Measurements from ENCODE around the gene PHLDA2.
A peak's percentile ranks its signal among the peaks of the same experiment; 100 is the strongest.
"Not testable (repeated sequence)": the region's sequence is repeated elsewhere in the genome, so short reads cannot be mapped to it uniquely, and the experiment has no call there.

PHLDA2 gene

DNA sequence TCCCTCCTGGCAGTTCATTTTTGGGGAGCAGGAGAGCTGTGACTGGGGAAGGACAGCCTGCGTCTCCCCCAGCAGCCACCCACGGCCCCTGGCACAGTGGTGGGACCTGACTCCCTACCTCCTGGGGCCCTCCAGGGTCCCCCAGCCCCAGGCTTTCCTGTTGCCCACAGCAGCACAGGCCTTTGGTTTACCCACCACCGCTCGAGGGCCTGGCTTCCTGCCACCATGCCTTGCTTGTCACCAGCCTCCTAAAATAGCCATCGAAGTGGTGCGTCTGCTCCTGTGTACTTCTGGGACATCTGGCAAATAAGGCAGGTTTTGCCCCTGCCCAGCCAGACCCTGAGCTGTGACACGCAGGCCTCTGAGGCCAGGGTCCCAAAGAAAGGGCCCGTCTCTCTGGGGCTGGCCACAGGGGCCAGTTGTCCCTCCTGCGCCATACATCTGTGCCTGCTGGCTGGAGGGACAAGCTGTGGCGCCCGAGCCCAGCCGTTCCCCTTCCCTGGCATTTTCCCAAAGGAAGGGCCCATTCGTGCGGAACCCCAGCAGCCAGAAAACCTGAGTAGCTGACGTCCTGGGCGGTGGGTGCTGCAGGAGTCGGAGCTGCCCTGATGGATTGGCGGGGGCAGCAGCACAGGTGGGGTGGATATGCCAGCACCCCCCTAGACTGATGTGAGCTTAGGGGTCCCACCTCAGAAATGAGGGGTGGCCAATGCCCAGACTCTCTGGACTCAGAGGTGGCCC is 14.6 kb downstream of the PHLDA2 start:
- no peak for DNase-seq (ENCODE audit: low read depth in 2 of 2)

DNA sequence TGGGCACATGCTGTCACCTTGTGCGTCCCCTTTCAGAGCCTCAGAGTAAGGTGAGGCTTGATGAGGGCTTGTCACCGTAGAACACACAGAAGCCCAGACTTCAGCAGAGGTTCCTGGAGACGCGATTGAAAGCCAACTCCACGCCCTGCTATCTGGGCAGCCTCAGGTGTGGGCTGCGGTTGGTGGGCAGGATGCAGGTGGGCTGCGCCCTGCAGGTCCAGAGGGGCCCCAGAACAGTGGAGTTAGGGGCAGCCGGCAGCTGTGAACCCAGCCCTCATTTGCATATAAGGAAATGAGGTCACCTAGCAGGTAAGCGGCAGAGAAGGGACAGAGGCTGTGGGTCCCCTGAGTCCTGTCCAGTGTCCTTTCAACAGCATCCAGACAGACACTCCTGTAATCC is 15.4 kb downstream of the PHLDA2 start:
- no peak for DNase-seq (ENCODE audit: low read depth in 2 of 2)

DNA sequence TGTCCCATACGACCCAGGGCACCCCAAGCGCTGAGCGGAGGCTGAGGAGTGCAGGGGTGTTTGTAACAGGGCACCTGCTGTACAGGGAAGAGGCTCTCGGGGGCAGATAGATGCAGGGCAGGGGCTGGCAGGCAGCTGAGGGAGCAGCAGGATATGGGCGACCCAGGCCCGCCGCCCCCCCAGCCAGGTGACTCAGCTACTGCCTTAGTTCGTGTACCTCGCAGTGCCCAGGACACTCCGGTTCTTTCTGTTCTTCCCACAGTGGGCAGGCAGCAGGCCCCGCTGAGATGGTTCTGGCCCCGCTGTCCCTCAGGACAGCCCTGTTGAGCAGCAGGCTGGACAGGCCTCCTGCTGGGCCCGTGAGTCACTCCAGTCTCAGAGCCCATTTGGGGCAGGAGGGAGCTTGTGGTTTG is 16.2 kb downstream of the PHLDA2 start:
- DNase-seq (ENCODE audit: low read depth in 2 of 2): no peak

DNA sequence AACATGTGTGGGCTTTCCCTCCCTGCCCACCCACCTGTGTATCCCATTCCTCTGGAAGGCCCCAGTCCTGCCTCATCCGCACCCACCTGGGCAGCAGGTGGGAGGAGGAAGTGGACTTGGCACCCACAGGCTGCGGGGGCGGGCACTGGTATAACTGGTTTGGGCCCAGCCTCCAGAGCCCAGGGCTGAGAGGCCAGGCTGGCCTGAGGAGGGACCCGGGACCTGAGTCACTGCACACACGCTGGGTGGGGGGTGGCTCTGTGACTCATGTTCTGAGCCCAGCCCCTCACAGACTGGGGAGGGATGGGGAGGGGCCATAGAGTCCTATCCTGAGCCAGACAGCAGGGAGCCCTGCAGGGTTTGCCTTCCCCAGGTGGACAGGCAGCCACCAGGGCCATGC is 16.7 kb downstream of the PHLDA2 start:
- DNase-seq (ENCODE audit: low read depth in 2 of 2): no peak

DNA sequence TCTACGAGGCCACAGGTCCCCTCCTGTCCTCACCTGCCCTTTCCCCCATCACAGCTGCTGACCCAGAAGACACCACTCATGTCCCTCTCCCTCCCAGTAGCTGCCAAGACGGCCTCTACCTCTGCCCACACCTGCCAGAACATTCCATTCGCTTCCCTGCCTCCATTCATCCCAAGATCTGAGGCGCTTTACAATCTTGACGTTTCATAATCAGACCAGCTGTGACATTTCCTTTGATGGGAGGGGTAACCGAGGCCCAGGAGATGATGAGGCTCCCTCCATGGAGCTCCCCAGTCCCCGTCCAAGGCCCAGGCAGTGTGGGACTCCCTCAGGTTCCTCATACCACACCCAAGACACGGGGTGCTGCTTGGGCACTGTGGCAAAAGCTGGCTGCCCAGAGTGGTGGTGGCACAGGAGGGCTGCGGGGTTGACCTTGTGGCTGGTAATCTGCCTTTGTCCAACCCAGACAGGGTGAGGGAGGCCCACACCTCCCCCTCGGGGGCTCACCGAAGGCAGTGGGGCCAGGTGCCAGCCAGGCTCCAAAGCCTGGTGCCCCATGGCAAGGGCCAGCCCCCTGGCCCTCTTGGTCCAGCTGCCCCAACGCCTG is 17.3 kb downstream of the PHLDA2 start:
- DNase-seq (ENCODE audit: low read depth in 2 of 2): no peak

DNA sequence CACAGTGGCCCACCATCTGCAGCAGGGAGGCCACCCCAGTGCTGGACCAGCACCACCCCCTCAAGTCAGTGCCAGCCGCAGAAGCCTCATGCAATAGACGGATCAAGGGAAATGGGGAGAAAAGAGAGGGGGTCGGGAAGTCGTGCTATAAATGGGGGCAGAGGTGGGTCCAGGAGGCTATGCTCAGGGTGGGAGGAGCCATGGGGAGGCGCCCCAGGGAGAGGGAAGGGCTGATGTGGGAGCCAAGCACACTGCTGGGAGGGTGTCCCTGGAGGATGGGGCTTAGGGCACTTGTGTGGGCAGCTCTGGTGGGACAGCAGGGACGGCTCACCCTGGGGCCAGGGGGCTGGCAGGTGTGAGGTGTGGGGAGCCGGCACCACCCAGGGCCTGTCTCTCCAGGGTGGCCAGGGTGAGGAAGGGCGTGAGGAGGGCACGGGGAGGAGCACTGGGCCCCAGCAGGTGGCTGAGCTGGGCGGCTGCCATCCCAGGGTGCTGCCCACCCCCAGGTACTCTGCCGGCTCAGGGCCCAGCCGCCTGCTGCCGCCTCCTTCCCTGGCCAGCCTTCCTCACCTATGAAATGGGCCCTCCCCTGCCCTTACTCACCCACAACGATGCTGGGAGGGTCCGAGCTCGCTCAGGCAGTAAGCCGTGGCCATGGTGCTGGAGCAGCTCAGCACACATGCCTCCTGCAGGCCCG is 18.0 kb downstream of the PHLDA2 start:
- DNase-seq (ENCODE audit: low read depth in 2 of 2): no peak

DNA sequence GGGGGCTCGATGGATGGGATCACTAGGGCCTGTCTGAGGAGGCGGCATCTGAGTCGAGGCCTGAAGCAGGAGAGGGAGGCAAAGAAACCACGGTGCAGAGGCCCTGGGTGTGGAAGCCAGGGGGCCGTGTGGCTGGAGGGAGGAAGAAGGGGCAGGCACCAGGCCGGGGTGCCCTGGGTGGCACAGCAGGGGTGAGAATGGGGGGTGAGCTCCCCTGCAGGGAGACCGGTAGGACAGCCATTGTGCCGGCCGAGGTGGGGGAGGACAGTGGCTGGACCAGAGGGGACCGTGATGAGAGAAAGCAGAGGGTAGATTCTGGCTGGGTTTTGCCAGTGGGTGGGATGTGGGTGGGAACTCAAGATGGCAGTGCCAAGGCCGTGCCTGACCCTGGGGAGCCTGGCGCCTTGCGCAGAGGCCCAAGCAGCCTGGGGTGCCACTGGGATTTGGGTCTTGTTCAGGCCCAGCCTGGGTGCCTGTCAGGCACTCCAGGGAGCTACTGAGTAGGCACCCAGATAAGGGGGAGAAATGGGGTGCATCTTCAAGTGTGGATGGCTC is 18.7 kb downstream of the PHLDA2 start:
- no peak for DNase-seq (ENCODE audit: low read depth in 2 of 2)

DNA sequence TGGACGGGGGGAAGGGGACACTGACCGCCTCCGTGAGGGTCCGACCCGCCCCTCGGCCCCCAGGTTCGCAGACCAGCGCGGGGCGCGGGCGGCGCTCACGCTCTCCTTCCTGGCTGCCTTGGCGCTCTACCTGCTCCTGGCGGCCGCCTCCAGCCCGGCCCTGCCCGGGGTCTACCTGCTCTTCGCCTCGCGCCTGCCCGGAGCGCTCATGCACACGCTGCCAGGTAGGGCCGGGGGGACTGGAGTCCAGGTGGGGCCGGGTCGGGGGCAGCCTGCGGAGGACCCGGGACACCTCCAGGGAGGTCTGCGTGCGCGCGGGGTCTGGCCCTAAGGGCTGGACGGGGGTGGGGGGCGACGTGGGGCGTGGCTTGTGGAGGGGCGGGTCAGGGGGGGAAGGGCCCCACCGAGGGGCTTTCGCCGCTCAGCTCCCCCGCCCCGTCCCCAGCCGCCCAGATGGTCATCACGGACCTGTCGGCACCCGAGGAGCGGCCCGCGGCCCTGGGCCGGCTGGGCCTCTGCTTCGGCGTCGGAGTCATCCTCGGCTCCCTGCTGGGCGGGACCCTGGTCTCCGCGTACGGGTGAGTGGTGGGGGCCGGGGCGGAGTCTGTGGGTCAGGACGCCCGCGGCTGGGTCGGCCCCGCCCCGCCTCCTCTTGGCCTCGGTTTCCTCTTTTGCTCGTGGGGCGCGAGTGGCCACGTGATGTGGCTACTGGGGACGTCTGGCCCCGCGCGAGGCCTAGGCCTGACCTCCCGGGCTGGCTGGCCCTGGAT is 19.9 kb downstream of the PHLDA2 start:
- DNase-seq (ENCODE audit: low read depth in 2 of 2): no peak

DNA sequence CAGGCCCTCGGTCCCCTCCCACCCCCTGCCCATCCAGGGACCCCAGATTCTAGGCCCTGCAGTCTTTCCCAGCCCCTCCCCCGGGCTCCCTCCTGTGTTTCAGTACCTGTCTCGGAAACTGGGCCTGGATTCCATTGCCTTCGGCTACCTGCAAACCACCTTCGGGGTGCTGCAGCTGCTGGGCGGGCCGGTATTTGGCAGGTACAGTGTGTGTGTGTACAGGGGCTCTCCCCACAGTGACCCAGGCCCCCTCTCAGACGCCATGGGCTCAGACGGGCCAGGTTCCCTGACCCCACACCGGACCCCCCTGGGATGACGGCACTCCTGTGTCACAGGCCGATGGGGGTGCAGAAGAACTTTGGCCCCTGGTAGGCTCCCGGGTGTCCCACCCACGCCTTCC is 21.1 kb downstream of the PHLDA2 start:
- no peak for DNase-seq (ENCODE audit: low read depth in 2 of 2)

DNA sequence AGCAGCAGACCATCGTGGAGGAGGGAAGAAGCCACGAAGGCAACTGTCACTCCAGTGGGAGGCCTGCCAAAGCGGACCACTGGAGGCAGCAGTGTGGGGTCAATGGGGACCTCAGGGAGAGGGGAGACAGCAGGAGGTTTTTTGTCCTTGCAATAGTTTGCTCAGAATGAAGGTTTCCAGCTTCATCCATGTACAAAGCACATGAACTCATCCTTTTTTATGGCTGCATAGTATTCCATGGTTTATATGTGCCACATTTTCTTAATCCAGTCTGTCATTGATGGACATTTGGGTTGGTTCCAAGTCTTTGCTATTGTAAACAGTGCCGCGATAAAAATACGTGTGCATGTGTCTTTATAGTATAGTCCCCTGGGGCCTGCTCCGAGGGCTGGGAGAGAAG is 23.9 kb downstream of the PHLDA2 start:
- DNase-seq (ENCODE audit: low read depth in 2 of 2): not testable (repeated sequence)

DNA sequence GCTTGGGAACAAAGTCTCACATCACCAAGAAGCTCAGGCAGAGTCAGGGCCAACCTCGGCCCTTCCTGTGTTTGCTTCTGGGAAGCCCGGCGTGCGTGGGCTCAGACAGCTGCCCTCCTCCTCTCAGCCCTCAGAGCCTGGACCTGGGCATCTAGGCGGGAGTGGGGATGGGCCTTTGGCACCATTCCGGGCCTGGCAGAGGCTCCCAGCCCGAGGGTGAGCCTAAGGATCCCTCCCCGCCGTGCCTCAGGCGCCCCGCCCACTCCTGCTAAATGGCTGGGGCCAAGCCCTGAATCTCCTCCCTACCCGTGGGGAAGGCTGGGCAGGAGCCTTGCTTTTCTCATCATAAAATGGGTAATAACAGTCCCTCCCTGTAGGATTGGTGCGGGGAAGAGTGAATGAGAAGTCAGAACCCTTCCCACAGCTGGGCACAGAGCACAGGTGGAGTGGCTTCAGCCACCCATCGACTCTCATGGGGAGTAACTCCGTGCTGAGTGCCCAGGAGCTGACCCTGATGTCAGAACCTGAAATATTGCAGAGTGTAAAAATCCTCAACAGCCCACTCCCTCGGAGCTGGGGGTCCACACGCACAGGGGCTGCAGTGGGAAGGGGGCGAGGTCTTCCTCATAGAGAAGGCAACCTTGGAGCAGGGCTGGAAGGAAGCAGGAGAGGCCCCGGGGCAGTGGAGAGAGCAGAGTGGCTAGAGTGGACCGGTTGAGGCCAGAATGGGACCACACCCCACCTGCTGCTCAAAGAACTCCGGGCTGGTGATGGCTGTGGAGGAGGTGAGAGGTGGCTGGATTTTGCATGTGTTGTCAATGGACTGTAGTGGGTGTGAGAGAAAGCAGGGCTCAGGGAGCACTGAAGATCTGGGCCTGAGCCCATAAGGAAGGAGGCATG is 24.8 kb downstream of the PHLDA2 start:
- DNase-seq (ENCODE audit: low read depth in 2 of 2): no peak

DNA sequence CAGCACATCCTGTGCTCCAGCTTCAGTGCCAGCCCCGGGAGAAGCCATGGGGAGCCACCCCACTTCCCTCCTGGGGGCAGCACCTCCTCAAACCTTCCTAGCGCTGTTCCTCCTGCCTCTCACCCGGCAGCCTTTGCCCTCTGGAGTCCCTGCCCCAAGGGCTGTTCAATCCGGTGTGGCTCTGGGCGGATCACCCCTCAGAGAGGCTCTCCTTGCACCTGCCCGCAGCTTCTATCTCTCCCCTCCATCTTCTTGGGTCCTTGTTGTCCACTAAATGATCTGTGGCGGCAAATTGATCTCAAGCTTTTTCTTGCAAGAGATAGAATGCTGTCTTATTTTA is 25.6 kb downstream of the PHLDA2 start:
- DNase-seq (ENCODE audit: low read depth in 2 of 2): no peak

DNA sequence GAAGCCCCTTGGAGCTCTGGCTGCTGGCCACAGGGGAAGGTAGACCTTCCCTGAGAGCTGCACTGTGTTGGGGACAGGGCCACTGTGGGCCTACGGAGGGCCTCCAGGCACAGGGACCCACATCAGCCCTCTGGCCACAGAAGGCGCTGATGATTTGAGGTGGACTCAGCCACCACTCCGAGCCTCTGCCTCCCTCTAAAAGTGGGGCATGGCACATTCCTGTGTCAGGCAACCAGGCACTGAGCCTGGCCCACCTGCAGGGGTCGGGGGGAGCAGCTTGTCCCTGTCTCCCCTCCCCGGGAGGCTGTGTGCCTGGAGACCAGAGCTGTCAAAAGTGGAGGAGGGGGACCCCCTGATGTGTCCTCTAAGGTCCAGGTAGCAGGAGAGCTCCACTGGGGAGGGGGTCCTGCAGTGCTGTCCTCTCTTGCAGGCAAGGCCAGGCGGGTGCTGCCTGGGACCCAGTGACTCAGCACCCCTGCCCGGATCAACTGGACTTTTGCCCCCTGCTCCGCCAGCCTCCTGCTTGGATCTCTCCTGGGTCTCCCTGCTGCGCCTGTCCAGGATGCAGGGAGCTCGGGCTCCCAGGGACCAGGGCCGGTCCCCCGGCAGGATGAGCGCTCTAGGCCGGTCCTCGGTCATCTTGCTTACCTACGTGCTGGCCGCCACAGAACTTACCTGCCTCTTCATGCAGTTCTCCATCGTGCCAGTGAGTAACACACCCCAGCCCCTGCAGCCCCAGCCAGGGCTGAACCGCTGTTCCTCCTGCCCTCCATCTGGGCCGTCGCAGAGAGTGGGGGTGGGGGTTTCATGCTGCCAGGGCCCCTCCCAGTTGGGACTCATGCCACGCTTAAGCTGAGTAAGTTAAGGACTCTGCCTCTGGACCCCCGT is 26.2 kb downstream of the PHLDA2 start:
- DNase-seq (ENCODE audit: low read depth in 2 of 2): no peak

DNA sequence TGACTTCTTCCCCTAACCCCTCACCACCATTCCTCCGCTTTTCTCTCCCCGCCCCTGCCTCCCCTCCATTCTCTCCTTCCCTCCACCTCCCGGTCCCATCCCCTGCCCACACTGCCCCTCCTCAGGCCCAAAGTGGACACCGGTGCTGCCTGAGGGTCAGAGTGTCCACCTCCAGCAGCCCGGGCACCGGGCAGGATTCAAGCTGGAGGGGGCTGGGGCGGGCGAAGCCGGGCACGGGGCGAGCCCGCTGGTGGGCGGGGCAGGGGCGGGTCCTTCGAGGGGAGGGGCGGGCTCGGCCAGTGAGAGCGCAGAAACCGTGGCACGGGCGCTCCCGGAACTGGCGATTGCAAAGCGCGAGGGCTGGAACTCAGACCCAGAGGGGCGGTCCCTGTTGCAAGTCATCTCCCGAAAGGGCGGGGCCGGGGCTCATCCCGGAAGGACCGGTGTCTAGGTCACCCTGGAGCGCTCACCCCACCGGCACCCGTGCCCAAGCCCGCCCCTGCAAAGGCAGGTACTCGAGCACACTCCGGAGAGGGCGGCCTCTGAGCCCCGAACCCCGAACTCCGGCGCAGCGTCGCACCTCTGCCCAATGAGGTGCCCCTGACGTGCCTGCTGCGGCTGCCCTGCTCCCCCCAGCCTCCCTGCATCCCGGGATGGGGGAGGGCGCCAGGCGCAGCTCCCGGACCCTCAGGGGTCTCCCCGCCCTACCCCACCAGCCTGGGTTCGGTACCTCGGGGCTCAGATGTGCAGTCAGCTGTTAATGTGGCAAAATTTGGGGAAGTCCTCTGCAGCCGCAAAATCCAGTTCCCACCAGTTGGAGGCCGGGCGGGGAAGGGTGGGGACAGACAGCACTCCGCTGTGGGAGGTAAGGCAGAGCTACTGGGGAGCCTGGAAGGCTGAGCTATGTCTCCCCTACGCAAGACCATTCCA is 27.1 kb downstream of the PHLDA2 start:
- DNase-seq (ENCODE audit: low read depth in 2 of 2): peak; percentile 74 to 79

DNA sequence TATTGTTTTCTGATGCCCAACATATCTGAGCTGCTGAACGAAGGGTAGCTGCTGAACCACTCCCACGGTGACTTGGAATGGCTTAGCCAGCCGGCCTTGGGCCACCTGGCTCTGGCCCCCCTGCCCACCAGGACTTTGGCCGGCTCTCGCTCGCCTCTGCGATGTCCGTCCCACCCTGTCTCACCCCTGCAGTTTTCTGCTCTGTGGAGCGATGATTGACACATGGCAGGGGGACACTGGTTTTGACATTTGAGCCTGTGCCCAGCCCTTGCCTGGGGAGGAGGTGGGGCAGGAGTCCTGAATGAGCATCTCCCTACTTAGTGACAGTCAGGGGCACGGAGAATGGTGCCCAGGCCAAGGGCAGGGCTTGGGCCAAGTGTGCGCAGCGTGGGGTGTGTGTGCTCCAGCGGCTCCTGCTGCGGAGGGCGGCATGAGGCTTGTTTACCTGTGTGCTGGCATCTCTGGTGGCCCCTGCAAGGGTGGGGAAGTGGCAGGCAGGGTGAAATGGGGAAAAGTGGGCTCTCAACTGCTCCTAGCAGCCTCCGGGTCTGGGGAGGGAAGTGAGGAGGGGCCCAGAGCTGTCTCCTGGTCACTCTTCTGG is 27.9 kb downstream of the PHLDA2 start:
- DNase-seq (ENCODE audit: low read depth in 2 of 2): no peak

DNA sequence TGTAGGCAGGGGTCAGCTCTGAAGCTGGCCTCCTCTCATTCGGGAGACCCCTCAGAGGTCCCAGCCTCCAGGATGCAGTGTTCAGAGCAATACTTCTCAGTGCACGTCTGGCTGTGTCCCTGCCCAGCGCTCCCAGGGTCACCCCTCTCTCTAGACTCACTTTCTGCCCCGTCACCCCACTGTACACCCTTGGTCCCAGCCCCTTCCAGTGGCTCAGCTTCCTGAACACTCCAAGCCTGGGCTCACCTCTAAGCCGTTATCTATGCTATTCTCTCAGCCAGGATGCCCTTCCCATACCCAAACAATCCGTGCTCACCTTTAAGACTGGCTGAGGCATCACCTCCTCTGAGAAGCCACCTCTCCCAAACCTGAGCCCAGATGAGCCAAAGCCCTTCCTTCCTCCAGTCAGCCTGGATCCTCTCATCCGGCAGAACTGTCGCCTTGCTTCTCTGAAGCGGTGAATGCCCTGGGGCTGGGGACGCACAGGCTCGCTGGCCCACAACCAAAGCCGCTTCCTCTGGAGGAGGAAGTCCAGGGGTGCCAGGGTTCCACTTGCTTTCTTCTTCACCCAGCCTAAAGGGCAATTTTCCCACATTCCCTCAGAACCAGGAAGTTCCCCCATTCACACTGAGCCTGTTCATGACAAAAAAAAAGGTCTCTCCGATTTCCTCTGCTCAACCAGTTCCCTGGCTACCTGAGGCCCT is 30.0 kb downstream of the PHLDA2 start:
- DNase-seq (ENCODE audit: low read depth in 2 of 2): no peak

DNA sequence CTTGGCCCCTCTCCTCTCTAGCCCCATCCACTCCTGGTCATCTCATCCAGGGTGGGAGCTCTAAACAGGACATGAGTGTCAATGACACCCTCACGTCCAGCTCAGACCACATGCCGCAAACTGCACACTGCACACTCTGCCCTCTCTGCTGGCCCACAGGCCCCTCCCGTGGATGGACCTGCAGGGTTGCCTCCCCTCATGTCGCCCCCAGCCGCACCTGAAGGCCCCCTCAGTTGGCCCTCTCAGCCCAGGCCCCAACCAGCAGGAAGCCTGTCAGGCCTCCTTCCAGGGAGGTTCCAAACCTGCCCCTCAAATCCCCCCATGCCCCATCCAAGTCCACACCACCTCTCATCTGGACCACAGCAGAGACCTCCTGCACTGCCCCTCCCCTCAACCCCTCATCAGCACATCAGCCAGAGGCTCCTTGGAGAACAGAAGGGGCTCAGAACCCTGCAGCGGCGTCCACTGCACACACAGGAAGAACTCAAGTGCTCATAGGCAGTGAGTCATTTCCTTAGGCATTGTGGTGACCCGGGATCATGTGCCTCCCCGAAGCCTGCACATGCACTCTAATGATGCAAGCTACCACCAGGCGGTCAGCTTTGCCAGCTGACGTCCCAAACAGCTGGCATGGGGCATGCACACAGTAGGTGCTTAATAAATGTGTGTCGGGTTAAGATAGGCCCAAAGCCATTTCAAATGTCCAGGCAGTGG is 30.7 kb downstream of the PHLDA2 start:
- DNase-seq (ENCODE audit: low read depth in 2 of 2): peak; percentile 28 to 39

Data from stimulated activated CD8-positive, alpha-beta memory T cell treated with anti-CD3 and anti-CD28 coated beads, Interleukin-15, amount 100 ng/mL, for 4 hours (primary cell).